Tibial nerve (tissue), 4 donors: ENCODE results near the gene CMTM6. TPM values are rescaled to one million over a fixed set of nuclear protein-coding genes. Genes with fewer than 3 reads are reported as not detected.
A peak's percentile ranks its signal among the peaks of the same experiment; 100 is the strongest.
"Not testable (repeated sequence)": the region's sequence is repeated elsewhere in the genome, so short reads cannot be mapped to it uniquely, and the experiment has no call there.

Source experiments
- DNase-seq, 2 donors: peaks; one replicate each; pipeline ENCODE4 v3.0.0-alpha.2; 2019; ENCODE audit warnings: low spot score in 2 of 2
- H3K27ac ChIP-seq, 4 donors: fragments of 200-600 bp; sonication (generic) in 3 of 4; one replicate each; pipeline ENCODE4 v1.5.1; 2017 to 2019; ENCODE audit warnings: mild to moderate bottlenecking in 1 of 4
- H3K27me3 ChIP-seq, 2 donors: fragments of 200-600 bp; sonication (generic) in 1 of 2; one replicate each; pipeline versions ENCODE4 v1.5.1 to v1.6.0; 2017 to 2019
- H3K36me3 ChIP-seq, 3 donors: fragments of 200-600 bp; sonication (generic); one replicate each; pipeline ENCODE4 v1.5.1; 2018 to 2019
- H3K4me1 ChIP-seq, 4 donors: fragments of 200-600 bp; sonication (generic) in 3 of 4; one replicate each; pipeline ENCODE4 v1.5.1; 2017 to 2019
- H3K4me3 ChIP-seq, 4 donors: fragments of 200-600 bp; sonication (generic) in 3 of 4; one replicate each; pipeline ENCODE4 v1.5.1; 2017 to 2019; ENCODE audit warnings: mild to moderate bottlenecking in 1 of 4, moderate library complexity in 1 of 4
- H3K9me3 ChIP-seq, 4 donors: fragments of 200-600 bp; sonication (generic) in 3 of 4; one replicate each; pipeline ENCODE4 v1.5.1; 2017 to 2019
- CTCF ChIP-seq, 5 experiments: fragments of 200-600 bp in 3 of 5; fragments of 450-650 bp in 2 of 5; sonication (generic) in 3 of 5; IDR thresholded peaks; one replicate each; pipeline ENCODE4 v1.5.1; 2016 to 2019; ENCODE audit warnings: antibody characterized with exemption in 5 of 5, mild to moderate bottlenecking in 3 of 5, moderate library complexity in 2 of 5
- EP300 ChIP-seq, 2 donors: sonication (generic); formaldehyde crosslinking; IDR thresholded peaks; one replicate each; pipeline ENCODE4 v1.6.1; 2017; ENCODE audit warnings: antibody characterized with exemption in 2 of 2, mild to moderate bottlenecking in 1 of 2
- POLR2A ChIP-seq, 2 donors: fragments of 450-650 bp; IDR thresholded peaks; one replicate each; pipeline ENCODE4 v1.6.1; 2017; ENCODE audit warnings: antibody characterized with exemption in 2 of 2, mild to moderate bottlenecking in 2 of 2, moderate library complexity in 2 of 2
- WGBS, 2 donors: methylation state at CpG; one replicate each; pipeline ENCODE4 v1.1.5; 2018; 5-methylcytosine and 5-hydroxymethylcytosine counted together
- total RNA-seq, 4 donors: library from RNA; depleted of rRNA; stranded (reverse); fragments of >200 nt; gene quantifications; one replicate each; pipeline ENCODE4 v1.1.0, GENCODE V29; 2016

Gene CMTM6
- total RNA-seq, 4 donors from 2014 or later, result 67.8 to 73.3 (median 70.6) TPM

GRCh38 chr3:32470362-32470761 is 32.3 kb downstream of the CMTM6 start:
- H3K4me3 ChIP-seq, result no peak overlapping the region
- 91 to 97% methylated on average over 5 of the region's 5 CpGs for WGBS, 2 donors
- DNase-seq, result no peak
- H3K27me3 ChIP-seq, result no peaks in the 10 kb centered on the region
- peak overlapping the region in 1 of 4 donors; percentile 9 for H3K27ac ChIP-seq
- TF ChIP-seq POLR2A (IDR thresholded peaks at IDR 0.05) (no peak), CTCF (IDR thresholded peaks at IDR 0.05) (no peak), EP300 (IDR thresholded peaks at IDR 0.05) (no peak)
- peaks cover 0 to 5% (median 0%) of the 10 kb centered on the region in 3 donors for H3K36me3 ChIP-seq
- peaks cover 0 to 48% (median 17%) of the 10 kb centered on the region in 4 donors for H3K4me1 ChIP-seq
- no peaks in the 10 kb centered on the region for H3K9me3 ChIP-seq

DNA sequence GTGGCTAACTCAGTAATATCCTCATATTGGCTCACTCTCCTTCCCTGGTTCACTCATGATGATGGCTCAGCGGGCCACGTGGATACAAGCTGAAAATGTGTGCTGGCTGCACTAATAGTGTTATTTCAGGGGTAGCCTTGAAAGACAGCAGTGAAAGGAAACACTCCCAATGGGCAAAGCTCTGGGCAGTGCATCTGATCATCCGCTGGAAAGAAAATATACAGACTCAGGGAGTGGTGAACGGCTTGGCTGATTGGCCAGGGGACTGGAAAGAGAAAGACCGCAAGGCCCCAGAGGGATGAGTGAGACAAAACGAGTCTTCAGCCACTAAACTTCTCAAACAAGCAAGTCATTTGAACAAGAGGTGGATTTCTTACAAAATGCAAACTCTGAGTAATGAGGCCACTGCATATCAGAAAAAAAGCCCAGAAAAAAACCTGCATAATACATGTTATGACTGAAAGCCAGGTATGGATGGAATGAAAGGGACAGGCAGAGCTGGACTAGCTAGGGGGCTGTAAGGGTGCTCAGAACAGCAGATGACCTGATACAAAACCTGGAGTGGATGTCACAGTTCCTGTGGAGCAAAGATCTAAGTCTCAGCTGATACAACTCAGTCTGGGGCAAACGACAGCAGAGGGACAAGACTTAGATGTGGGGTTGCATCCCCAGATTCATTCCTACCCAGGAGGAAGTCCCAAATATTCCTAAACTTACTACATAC is 33.3 kb downstream of the CMTM6 start:
- Histone ChIP-seq H3K4me1 (peaks cover 0 to 48% (median 17%) of the 10 kb centered on the region in 4 donors), H3K4me3 (no peak overlapping the region), H3K9me3 (no peaks in the 10 kb centered on the region), H3K27me3 (no peaks in the 10 kb centered on the region), H3K27ac (peak overlapping the region in 1 of 4 donors; percentile 12), H3K36me3 (peaks cover 0 to 5% (median 0%) of the 10 kb centered on the region in 3 donors)
- TF ChIP-seq CTCF (IDR thresholded peaks at IDR 0.05) (no peak), POLR2A (IDR thresholded peaks at IDR 0.05) (no peak), EP300 (IDR thresholded peaks at IDR 0.05) (no peak)
- WGBS, 2 donors, result 72 to 79% methylated on average over 7 of the region's 7 CpGs
- peak; percentile 22 to 40 for DNase-seq

DNA sequence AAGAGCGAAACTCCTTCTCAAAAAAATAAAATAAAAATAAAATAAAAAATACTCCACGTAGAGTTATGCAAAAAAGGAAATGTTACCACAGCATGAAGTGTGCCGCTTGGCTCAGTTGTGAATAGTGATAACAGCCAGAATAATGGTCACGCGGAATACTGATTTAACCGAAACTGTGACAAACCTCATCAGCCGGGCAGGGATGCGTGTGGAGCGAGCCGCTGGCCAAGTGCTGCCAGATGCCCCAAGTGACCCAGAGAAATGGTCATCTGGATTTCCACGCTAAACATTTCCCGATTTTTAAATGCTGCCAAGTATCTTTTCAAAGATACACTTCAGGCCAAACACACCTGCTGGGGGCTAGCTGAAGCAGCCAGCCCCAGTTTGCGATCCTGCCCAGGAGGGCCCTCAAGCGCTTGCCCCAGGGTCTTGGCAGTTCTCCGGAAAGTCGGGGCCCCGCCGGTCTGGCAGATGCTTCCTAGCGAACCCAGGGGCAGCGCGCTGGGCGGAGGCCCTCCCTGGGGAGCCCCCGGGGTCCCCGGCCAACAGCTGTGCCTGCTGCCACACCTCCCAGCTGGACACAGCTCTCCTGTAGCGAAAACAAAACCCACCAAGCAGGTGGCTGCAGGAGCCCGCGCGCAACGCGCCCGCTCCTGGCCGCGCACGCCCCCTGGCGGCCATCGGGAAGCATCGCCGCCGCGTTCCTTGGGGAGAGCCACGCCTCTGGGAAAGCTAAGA is 35.1 kb downstream of the CMTM6 start:
- peak; percentile 63 to 78 for DNase-seq
- H3K4me1 ChIP-seq, result peaks cover 0 to 46% (median 16%) of the 10 kb centered on the region in 4 donors
- no peaks in the 10 kb centered on the region for H3K9me3 ChIP-seq
- TF ChIP-seq POLR2A (IDR thresholded peaks at IDR 0.05) (peak in 1 of 2 donors; percentile 3), CTCF (IDR thresholded peaks at IDR 0.05) (peak; percentile 95 to 98 (median 97)), EP300 (IDR thresholded peaks at IDR 0.05) (peak in 1 of 2 donors; percentile 30)
- H3K27me3 ChIP-seq, result no peaks in the 10 kb centered on the region
- peak overlapping the region in 2 of 4 donors; percentile 51 to 61 for H3K27ac ChIP-seq
- 29% methylated on average over 36 to 41 of the region's 41 CpGs for WGBS, 2 donors
- H3K4me3 ChIP-seq, result peak overlapping the region in 3 of 4 donors; percentile 26 to 47 (median 34)
- peaks cover 0 to 5% (median 0%) of the 10 kb centered on the region in 3 donors for H3K36me3 ChIP-seq

- not testable (repeated sequence) for H3K9me3 ChIP-seq, DNase-seq, H3K27ac ChIP-seq, H3K36me3 ChIP-seq, H3K27me3 ChIP-seq, H3K4me3 ChIP-seq
- 89 to 95% methylated on average over 6 of the region's 6 CpGs for WGBS, 2 donors
- peaks cover 0 to 49% (median 16%) of the 10 kb centered on the region in 4 donors for H3K4me1 ChIP-seq
Measured at GRCh38 chr3:32466808-32467207, 35.8 kb downstream of the CMTM6 start.

DNA sequence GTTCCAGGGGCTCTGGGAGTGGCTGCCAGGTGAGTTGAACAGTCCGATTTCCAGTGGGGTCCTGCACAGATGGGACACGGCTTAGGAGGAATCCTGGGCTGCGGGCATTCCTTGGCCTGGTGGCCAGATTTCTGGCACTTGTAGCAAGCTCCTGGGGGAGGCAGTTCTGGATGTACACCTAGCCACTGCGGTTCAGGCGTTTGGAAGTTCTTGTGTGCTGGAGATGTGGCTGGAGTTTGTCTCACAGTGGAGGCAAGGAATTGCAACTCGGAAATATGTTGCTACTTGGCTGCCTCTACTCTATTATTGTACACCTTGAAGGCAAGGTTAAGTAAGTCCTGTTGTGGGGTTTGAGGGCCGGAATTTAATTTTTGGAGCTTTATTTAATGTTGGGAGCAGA is 37.9 kb downstream of the CMTM6 start:
- H3K27me3 ChIP-seq, result not testable (repeated sequence)

GRCh38 chr3:32463415-32463814 is 39.2 kb downstream of the CMTM6 start:
- not testable (repeated sequence) for H3K9me3 ChIP-seq, DNase-seq, H3K4me3 ChIP-seq, H3K27me3 ChIP-seq, H3K36me3 ChIP-seq
- H3K27ac ChIP-seq, result peak overlapping the region in 1 of 4 donors; percentile 70
- 82% methylated on average over 7 of the region's 7 CpGs for WGBS, 2 donors
- peaks cover 0 to 27% (median 9%) of the 10 kb centered on the region in 4 donors for H3K4me1 ChIP-seq

More for the DNA sequence above, 37.9 kb downstream of the CMTM6 start:
- H3K36me3 ChIP-seq, H3K27ac ChIP-seq, H3K4me3 ChIP-seq, H3K9me3 ChIP-seq, DNase-seq: not testable (repeated sequence)
- 95 to 96% methylated on average over 4 to 7 of the region's 7 CpGs for WGBS, 2 donors
- H3K4me1 ChIP-seq, result peaks cover 0 to 39% (median 18%) of the 10 kb centered on the region in 4 donors

DNA sequence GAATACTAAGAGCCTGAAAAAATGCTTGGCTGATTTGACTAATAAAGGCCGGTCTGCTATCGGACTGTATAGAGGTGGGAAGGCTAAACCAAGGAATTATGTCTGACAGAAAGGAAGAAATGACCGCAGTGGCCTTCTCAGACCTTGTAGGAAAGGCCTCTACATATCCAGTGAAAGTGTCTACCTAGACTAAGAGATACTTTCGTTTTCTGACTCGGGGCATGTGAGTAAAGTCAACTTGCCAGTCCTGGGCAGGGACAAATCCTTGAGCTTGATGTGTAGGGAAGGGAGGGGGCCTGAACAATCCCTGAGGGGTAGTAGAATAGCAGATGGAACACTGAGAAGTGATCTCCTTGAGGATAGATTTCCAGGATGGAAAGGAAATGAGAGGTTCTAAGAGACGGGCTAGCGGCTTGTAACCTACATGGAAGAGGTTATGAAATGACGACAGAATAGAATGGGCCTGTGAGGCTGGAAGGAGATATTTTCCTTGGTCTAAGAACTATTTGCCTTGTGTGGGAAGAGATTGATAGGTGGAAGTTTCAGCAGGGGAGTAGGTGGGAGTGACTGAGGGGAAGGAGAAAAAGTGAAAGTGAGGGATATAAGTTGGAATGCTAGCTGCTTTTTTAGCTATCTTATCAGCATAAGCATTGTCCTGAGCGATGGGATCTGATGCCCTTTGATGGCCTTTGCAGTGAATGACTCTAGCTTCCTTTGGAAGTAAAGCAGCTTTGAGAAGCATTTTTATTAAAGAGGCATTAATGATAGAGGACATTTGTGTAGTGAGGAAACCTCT is 40.3 kb downstream of the CMTM6 start:
- WGBS, 2 donors, result 75% methylated on average over 7 to 9 of the region's 9 CpGs
- H3K27ac ChIP-seq, result peak overlapping the region in 3 of 4 donors; percentile 46 to 70 (median 53)

DNA sequence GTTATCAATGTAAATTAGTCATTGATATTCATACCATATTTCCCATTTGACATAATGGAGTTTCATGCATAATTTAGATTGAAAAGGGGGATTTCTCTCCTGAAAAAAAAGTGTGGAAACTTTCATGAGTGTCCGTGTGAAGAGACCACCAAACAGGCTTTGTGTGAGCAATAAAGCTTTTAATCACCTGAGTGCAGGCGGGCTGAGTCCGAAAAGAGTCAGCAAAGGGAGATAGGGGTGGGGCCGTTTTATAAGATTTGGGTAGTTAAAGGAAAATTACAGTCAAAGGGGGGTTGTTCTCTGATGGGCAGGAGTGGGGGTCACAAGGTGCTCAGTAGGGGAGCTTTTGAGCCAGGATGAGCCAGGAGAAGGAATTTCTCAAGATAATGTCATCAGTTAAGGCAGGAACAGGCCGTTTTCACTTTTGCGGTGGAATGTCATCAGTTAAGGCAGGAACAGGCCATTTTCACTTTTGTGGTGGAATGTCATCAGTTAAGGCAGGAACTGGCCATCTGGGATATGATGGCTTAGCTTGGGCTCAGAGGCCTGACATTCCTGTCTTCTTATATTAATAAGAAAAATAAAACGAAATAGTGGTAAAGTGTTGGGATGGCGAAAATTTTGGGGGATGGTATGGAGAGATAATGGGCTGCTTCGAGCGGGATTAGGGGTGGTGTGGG is 41.7 kb downstream of the CMTM6 start:
- not testable (repeated sequence) for DNase-seq, H3K27me3 ChIP-seq, H3K4me3 ChIP-seq, H3K36me3 ChIP-seq, H3K9me3 ChIP-seq
- Histone ChIP-seq H3K27ac (peak overlapping the region in 1 of 4 donors; percentile 34), H3K4me1 (peaks cover 0 to 14% (median 5%) of the 10 kb centered on the region in 4 donors)
- WGBS, 2 donors, result 84 to 90% methylated on average over 10 of the region's 10 CpGs

More for the DNA sequence above, 40.3 kb downstream of the CMTM6 start:
- not testable (repeated sequence) for H3K9me3 ChIP-seq, DNase-seq, H3K36me3 ChIP-seq, H3K4me3 ChIP-seq, H3K27me3 ChIP-seq
- H3K4me1 ChIP-seq, result peaks cover 0 to 16% (median 6%) of the 10 kb centered on the region in 4 donors
